ENCODE results near the gene ACTN4.

Gene ACTN4

DNA sequence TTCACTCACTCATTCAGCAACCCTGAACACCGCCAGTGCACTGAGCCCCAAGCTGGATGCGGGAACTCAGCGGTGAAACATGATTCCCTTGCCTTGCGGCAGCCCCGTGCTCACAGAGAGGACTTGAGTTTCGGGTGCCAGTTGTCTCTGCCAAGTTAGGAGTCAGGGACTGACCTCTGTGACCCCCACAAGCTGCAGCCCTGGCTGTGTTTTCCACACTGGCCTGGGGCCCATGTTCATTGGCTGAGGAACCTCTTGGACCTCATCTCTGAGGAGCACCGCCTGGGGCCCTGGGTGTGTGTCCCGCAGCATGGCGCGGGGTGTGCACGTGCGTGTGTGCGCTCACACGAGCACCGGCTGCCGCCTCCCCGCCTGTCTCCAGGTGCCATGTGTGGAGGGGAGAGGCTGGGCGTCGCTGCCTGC lies 65.8 kb downstream of the ACTN4 start:
- DNase-seq = no peak

DNA sequence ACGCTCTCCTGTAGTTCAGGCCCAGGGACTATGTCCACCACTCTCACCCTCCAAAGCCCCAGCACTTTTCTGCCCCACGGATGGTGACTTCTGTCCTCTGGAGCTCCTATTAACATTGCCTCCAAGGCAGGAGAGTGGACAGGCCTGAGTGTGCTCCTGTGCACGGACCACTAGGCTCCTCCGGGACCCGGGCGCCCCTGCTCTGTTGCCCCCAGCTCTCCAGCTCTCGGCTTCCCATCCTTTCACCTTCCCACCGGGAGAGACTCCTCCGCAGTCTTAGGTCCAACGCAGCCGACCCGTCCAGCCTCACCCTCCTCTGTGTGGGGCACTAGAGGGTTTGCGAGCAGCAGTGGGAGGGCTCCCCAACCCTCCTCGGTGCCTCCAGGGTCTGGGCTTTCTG lies 66.4 kb downstream of the ACTN4 start:
- no peak for DNase-seq

DNA sequence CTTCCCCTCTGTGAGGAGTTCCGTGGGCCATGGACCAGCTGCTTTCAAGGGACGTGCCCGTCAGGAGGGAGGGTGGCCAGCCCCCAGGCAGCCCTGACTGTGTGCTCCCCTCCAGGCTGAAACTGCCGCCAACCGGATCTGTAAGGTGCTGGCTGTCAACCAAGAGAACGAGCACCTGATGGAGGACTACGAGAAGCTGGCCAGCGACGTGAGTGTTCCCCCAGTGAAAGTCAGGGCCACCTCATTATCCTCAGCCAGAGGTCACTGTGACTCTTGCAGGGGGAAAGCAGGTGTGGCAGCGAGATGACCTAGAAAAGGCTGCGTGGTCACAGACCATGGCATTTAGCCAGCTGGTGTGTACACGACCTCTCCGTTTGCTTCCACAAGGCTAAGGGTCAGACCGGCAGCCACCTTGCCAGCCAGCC lies 66.9 kb downstream of the ACTN4 start:
- no peak for DNase-seq

DNA sequence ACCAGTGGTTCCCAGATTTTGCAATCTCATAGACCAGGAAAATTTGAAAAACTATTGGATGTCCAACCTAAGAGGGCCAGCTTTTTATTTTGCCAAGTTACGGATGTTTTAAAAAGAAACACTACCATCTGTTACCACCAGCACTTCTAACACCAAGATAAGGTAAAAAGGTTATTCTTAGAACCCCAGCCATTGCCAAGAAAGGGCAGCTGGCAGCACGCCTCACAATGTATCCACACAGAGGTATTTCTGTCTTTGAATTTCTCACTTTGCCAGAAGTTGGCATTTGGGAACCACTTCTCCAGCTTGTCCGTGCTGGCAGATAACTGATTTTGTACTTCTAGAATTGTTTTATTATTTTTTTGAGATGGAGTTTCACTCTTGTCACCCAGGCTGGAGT lies 68.1 kb downstream of the ACTN4 start:
- DNase-seq = no peak

DNA sequence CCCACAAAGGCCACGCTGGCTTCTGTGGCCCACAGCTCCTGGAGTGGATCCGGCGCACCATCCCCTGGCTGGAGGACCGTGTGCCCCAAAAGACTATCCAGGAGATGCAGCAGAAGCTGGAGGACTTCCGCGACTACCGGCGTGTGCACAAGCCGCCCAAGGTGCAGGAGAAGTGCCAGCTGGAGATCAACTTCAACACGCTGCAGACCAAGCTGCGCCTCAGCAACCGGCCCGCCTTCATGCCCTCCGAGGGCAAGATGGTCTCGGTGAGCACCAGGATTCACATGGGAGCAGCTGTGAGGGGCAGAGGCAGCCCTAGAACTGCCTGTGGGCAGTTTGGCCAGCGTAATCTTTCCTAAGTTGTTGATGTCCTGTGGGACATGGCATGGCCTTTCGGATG lies 69.6 kb downstream of the ACTN4 start:
- DNase-seq = no peak

DNA sequence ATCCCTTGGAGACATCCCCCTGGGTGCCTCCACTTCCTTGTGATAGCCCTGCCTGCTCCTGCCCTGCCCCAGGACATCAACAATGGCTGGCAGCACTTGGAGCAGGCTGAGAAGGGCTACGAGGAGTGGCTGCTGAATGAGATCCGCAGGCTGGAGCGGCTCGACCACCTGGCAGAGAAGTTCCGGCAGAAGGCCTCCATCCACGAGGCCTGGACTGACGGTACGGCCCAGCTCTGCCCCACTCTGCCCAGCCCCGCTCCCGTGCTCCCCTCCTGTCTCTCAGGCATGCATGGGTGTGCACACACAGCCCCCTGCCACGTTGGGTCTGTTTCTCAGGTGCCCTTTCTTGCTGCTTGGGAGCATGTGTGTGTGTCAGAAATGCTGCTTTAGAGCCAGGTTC lies 70.4 kb downstream of the ACTN4 start:
- DNase-seq = no peak

DNA sequence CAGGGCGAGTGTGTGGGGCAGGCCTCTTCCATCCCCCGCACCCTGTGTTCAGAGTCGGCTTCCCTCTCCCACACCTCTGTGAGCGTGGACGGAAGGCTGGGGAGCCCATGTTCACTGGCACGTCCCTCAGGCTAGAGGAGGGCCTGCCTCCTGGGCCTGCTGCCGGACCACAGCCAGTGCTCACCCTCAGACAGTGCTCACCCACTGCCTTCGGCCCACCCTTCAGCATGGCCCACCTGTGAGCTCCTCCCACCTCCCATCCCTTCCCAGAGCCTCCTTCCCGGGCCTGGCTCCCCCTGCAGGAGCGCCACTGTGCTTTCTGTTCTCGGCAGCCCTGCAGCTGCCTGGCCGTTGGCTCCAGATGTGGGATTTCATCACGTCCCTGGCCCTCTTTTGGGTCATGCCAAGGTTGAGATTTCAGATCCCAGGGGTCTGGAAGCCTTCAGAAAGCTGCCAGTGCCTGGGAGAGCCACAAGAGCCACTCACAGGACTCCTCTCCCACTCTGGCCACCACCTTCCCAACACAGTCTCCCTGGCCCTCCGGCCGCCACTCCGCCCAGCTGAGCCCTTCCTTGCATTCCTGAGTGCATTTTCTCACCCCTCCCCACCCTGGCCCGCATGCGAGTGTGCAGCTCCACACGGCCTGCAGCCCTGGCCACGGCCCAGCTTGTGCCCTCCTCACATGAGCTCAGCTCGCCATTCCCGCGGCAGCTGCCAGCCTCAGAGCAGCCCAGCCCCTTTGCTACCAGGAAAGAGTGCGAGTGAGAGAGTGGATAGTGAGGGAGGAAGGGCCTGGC lies 71.5 kb downstream of the ACTN4 start:
- DNase-seq = no peak

DNA sequence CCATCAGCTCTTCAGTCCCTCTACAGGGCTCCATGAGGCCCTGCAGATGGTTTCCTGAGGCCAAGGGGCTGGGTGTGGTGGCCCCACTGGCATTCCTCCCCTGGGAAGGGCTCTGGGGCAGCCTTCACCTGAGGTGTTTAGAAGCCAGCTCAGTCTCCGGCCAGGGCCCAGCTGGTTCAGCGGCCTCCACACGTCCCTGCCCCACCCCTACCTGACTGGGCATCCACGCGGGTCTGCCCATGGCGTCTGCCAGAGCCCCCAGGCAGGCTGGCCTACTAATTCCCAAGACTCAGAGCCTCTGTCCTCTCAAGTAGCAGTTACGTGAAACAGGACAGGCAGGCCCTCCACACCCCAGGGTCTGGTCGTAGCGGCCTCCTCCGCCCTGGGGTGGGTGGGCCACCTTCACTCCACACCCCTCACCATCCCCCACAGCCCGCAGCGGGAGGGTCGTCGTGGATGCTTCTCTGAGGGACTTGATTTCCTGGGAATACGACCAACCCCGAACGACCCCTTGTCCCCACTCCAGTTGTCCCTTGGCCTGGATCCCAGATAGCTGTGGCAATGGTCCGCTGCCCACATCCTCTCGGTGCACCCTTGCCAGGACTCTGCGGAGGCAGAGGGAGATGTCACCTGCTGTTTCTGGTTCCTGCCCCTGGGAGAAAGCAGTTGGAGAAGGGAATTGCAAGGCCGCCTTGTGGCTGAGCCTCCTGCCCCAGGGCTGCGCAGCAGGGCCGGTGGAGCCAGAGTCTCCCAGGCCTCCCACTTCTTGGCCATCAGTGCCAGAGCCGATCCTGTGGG lies 72.5 kb downstream of the ACTN4 start:
- no peak for DNase-seq

DNA sequence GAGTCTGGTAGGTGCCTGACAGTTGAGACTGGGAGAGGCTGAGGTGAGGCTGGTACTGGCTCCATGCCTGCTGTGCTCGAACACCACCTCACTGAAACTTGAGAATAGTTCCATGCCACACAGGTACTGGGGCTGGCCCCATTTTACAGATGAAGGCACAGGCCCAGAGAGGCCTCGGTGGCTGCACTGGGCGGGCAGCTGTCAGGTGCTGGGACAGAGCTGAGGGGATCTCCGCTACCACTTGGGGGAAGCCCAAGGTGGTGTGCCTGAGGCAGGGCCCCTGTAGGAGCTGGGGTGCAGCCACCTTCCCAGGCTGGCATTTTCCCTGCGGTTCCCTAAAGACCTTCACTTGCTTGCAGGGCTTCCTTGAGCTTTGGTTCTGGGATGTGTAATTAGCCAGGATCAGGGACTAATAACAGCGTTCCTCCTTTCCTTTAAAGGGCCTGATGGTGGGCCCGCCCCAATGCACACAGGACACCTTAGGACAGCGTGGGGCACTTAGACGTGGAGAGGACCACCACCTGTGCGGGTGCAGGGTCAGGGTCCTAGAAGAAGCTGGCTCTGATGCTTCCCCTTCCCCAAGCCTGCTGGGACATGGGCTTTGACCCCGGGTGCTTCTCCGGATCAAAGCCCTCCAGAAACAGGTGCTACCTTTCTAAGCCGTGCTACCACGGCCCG lies 73.2 kb downstream of the ACTN4 start:
- DNase-seq = no peak

DNA sequence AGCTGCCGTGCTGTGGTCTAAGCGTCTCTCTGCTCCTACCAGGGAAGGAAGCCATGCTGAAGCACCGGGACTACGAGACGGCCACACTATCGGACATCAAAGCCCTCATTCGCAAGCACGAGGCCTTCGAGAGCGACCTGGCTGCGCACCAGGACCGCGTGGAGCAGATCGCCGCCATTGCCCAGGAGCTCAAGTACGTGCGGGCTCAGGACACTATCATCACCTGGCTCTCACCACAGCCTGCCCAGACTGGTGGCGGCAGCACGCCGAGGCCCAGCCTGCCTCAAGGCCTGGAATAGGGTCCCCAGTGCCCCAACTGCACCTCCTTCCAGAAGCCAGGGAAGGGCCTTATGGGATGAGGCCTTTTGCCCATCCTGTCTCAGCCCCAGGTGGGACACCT lies 74.0 kb downstream of the ACTN4 start:
- no peak for DNase-seq

DNA sequence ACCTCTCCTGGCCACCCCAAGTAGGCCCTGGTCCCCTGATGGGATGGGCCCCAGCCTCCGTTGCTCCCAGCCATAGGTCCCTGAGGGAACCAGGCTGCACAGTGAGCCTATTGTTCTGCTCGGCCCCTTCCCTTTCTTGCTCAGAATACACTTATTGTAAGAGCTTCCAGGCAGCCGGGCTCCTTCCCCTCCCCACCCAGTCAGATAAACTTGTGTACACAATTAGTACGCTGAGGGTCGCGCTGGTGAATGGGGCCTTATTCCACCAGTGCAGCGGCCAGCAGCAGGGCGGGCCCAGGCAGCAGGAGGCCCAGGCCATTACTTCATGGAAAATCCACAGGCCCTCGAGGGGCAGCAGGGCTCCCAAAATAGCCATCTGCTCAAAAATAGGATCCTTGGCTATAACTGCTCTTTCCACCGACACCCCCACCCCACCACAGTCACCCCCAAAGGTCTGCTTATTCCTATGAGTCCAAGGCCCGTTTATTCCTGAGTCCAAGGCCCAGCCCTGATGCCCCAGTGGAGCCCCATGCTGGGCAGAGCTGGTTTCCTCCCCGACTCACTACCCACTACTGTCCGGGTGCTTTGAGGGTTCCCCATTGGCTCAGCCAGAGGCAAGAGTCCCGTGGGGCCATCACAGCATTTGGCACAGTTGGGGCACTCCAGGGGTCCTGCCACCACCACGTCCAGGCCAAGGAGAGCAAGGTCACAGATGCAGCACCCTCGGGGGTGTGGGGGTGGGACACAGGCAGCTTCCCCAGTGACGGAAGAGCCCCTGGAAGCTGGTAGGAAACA lies 74.7 kb downstream of the ACTN4 start:
- DNase-seq = no peak

DNA sequence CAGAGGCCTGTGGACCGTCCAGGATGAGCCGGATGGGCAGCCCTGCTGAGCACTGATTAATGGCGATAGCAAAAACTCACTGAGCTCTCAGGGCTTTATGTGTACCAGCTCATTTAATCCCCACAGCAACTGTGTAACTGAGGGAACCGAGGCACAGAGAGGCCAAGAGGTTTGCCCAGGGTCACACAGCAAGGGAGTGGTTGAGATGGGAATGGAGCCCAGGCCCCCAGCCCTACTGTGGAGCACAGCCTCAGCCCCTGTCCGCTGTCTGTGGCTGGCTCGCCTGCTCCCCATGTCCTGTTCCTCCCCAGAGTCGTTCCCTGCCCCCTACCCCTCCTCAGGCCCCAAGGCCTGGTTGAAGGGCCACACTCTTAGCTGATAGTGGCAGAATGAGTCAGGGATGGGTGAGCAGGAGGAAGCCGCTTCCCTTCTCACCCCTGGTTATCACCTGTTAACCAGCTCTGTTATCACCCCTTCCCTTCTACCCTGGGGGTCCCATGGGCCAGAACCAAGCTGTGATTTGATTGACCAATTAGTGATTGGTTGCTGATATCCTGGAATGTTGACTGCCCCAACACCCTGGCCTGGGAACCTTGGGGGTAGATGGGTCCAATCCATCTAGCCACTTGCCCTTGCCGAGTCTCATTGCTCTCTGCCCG lies 75.6 kb downstream of the ACTN4 start:
- DNase-seq = no peak

DNA sequence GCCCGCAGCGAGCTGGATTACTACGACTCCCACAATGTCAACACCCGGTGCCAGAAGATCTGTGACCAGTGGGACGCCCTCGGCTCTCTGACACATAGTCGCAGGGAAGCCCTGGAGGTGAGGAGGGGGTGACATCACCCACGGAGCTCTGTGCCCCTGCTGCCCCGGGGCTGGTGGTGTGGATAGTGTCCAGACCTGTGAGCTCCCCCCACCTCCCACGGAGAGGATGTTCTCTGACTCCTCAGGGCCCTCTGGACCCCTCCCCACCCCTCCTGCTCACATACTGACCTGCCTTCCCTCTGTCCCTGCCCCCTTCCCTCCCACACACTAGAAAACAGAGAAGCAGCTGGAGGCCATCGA lies 76.1 kb downstream of the ACTN4 start:
- no peak for DNase-seq

DNA sequence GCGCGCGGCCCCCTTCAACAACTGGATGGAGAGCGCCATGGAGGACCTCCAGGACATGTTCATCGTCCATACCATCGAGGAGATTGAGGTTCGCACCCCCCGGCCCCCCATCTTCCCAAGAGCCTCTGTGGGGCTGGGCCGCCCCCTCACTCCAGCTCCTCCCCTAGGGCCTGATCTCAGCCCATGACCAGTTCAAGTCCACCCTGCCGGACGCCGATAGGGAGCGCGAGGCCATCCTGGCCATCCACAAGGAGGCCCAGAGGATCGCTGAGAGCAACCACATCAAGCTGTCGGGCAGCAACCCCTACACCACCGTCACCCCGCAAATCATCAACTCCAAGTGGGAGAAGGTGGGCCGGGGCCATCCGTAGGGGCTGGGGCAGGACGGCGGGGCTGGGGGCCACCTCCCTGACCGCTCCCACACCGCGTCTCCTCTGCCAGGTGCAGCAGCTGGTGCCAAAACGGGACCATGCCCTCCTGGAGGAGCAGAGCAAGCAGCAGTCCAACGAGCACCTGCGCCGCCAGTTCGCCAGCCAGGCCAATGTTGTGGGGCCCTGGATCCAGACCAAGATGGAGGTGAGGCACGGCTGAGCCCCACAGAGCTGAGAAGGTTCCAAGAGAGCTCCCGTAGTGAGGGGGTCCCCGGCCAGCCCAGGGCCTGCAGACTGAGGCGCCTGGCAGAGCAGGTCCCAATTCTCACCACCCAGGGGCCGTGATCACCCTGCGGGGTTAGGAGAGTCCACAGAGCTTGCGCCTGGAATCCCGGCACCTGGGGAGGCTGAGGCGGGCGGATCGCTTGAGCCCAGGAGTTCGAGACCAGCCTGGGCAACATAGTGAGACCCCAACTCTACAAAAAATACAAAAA lies 76.8 kb downstream of the ACTN4 start:
- DNase-seq = no peak

DNA sequence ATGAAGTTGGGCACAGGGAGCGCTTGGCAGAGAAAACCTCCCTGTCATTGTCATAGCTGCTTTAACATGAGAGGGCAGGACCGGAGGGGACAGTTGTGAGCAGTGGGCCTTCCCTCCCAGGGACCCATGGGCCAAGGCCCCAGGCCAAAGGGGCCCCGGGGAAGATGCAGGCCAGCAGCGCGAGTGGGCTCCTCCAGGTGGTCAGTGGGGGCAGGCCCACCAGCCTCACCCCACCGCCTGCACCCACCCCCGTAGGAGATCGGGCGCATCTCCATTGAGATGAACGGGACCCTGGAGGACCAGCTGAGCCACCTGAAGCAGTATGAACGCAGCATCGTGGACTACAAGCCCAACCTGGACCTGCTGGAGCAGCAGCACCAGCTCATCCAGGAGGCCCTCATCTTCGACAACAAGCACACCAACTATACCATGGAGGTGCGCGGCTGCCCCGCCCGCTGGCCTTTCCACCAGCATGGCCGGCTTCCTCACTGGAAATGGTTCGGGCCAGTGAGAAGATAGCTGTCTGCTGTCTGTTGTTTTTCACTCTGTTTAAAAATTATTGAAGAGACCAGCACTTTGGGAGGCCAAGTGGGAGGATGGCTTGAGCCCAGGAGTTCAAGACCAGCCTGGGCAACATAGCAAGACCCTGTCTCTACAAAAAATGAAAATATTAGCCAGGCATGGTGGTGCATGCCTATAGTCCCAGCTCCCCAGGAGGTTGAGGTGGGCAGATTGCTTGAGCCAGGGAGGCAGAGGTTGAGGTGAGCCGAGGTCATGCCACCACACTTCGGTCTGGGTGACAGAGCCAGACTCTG lies 78.2 kb downstream of the ACTN4 start:
- no peak for DNase-seq

DNA sequence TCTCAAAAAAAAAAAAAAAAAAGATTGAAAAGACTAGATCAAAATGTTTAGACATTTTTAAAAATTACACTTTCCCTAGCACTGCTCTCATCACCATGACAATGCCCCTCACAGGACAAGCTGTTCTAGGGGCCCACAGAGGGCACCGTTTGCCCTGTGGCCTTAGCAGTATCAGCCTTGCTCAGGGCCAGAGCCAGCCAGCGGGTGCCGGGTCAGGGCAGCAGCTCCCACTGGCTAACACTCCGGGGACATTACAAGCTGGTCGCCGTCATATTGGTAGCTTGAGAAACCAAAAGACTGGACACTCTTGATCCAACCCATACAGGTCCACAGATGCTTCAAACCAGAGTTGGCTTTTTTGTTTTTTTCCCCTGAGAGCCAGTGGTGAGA lies 78.8 kb downstream of the ACTN4 start:
- DNase-seq = no peak

DNA sequence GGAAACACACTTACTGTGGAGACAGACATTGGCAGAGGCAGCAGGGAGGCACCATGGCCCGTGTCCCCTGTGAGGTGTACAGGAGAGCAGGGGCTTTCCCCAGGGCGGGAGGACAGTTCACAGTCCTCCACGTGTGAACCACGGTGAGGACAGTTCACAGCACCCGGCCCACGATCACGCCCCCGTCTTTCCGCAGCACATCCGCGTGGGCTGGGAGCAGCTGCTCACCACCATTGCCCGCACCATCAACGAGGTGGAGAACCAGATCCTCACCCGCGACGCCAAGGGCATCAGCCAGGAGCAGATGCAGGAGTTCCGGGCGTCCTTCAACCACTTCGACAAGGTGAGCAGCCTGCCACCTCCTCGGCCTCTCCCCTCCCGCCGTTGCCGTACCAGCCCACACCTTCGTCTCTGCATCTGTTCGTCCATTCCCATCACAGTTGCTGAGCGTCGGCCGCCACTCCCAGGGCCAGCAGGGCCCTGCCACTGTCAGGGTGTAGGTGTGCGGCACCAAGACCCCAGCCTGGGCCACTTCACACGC lies 79.4 kb downstream of the ACTN4 start:
- DNase-seq = no peak

DNA sequence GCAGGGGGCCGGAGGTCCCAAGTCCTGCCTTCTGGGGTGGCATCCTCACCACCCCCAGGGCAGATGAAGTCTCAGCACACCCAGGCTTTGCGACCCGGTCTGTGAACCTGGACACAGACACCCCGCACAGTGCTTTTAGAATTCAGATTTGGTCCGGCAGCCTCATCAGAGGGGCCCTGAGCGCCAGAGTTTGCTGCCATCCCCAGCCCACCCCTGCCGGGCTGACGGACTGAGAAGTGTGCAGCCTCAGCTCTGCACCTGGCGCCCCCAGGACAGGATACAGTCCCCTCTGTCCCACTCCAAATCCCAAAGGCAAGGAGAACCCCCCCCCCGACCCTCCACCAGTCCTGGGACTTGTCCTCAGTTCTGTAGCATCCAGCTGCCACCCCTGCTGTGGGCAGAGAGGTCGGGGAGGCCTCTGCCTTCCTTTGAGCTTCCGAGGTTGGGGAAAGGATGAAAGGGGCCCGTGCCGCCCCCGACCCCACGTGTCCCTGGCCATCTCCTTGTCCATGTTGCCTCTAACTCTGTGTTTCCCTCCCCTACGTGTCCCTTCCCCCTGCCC lies 79.9 kb downstream of the ACTN4 start:
- DNase-seq = no peak

DNA sequence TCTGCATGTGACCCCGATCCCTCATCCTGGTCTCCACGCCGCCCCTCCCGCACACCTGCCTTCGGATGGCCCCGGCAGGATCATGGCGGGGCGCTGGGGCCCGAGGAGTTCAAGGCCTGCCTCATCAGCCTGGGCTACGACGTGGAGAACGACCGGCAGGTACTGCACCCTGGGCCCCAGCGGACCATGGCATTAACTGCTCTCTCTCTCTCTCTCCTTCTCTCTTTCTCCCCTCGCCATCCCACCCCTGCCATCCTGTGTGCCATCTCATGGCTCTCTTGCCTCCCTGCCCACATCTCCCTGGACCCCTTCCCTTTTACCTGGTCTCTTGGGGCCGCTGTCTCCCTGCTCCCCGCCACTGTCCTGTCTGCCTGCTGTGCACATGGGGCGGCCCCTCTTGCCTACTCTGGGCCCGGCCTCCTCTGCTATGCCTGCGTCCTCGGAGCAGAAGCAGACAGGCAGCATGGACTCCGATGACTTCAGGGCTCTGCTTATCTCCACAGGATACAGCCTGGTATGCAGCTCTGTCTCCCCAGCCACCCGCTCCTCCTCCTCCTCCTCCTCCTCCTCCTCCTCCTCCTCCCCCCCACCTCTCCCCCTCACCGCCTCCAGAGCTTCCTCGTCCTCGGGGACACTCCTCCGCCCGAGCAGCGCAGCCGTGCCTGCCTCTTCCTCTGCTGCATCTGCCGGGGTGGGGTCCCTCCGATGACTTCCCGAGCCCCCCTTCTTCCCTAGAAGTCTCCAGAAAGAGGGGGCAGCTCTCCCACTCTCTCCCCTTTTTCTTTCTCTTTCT lies 80.6 kb downstream of the ACTN4 start:
- no peak for DNase-seq
